ENCODE data around the gene FAM168B.

Gene FAM168B

DNA sequence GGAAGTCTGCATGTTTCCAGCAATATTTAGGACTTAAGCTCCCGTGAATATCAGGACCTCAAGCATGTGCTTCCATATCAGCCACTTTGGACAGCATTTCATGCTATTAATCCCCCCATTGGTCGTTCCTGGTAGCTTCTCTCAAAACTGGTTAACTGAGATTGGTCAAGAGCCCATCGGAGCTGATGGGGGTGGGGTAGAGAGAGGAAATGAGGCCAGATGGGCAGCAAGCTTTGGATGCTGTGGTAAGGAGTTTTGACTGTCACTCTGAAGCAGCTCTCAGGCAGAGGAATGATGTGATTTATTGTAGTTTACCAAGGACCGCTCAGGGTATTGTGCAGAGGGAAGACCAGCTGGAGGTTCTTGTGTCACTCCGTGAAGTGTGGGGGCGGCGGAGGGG is 81.8 kb downstream of the FAM168B start:
- Histone ChIP-seq H3K36me3 (replicated peaks; ENCODE audit: insufficient read depth, low read length) (no peaks in the 10 kb centered on the region), H3K4me3 (ENCODE audit: low read length) (no peak overlapping the region), H3K27me3 (replicated peaks; ENCODE audit: insufficient read depth, low read length) (no peaks in the 10 kb centered on the region), H3K4me2 (ENCODE audit: low read depth, low read length) (no peak overlapping the region), H3F3A (ENCODE audit: insufficient read depth, low read length) (no peaks in the 10 kb centered on the region), H3K9ac (ENCODE audit: low read length) (no peak overlapping the region), H3K27ac (ENCODE audit: low read length) (no peak overlapping the region), H4K20me1 (ENCODE audit: insufficient read depth, low read length) (no peaks in the 10 kb centered on the region), H3K9me3 (replicated peaks; ENCODE audit: insufficient read depth, low read length) (no peaks in the 10 kb centered on the region), H3K79me2 (ENCODE audit: low read length) (no peaks in the 10 kb centered on the region), H2AFZ (ENCODE audit: low read length) (no peak overlapping the region), H3K4me1 (ENCODE audit: low read length) (no peaks in the 10 kb centered on the region), H3K9me2 (replicated peaks; ENCODE audit: insufficient read depth, low read length) (no peaks in the 10 kb centered on the region)
- DNase-seq: no peak
- TF ChIP-seq, protein P1, sequence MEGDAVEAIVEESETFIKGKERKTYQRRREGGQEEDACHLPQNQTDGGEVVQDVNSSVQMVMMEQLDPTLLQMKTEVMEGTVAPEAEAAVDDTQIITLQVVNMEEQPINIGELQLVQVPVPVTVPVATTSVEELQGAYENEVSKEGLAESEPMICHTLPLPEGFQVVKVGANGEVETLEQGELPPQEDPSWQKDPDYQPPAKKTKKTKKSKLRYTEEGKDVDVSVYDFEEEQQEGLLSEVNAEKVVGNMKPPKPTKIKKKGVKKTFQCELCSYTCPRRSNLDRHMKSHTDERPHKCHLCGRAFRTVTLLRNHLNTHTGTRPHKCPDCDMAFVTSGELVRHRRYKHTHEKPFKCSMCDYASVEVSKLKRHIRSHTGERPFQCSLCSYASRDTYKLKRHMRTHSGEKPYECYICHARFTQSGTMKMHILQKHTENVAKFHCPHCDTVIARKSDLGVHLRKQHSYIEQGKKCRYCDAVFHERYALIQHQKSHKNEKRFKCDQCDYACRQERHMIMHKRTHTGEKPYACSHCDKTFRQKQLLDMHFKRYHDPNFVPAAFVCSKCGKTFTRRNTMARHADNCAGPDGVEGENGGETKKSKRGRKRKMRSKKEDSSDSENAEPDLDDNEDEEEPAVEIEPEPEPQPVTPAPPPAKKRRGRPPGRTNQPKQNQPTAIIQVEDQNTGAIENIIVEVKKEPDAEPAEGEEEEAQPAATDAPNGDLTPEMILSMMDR (IDR thresholded peaks at IDR 0.05; ENCODE audit: low read length): no peak
- TF ChIP-seq EZH2 (optimal IDR thresholded peaks at IDR 0.05; ENCODE audit: low read depth, low read length): no peak
- no peak for TF ChIP-seq EZH2phosphoT487 (IDR thresholded peaks at IDR 0.05; ENCODE audit: low read length)

DNA sequence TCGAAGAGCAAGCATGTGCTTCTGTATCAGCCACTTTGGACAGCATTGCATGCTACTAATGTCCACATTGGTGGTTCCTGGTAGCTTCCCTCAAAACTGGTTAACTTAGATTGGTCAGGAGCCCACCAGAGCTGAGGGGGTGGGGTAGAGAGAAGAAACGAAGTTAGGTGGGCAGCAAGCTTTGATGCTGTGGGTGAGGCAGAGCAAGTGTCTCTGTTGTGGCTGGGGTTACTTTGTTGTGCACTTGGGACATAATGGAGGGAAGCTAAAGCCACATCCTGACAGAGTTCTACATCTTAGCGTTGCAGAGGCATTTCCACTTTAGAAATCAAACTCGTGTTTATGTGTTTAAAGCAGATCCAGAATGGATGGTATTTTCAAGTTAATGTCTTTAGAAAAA is 82.7 kb downstream of the FAM168B start:
- Histone ChIP-seq H3F3A (ENCODE audit: insufficient read depth, low read length) (no peaks in the 10 kb centered on the region), H3K9me2 (replicated peaks; ENCODE audit: insufficient read depth, low read length) (no peaks in the 10 kb centered on the region), H3K4me1 (ENCODE audit: low read length) (no peaks in the 10 kb centered on the region), H3K9ac (ENCODE audit: low read length) (no peak overlapping the region), H3K4me3 (ENCODE audit: low read length) (no peak overlapping the region), H3K9me3 (replicated peaks; ENCODE audit: insufficient read depth, low read length) (no peaks in the 10 kb centered on the region), H4K20me1 (ENCODE audit: insufficient read depth, low read length) (no peaks in the 10 kb centered on the region), H3K79me2 (ENCODE audit: low read length) (no peaks in the 10 kb centered on the region), H2AFZ (ENCODE audit: low read length) (no peak overlapping the region), H3K36me3 (replicated peaks; ENCODE audit: insufficient read depth, low read length) (no peaks in the 10 kb centered on the region), H3K27me3 (replicated peaks; ENCODE audit: insufficient read depth, low read length) (no peaks in the 10 kb centered on the region), H3K27ac (ENCODE audit: low read length) (no peak overlapping the region), H3K4me2 (ENCODE audit: low read depth, low read length) (no peak overlapping the region)
- DNase-seq: no peak
- TF ChIP-seq, protein P1 (IDR thresholded peaks at IDR 0.05; ENCODE audit: low read length): no peak
- TF ChIP-seq EZH2 (optimal IDR thresholded peaks at IDR 0.05; ENCODE audit: low read depth, low read length) (no peak), EZH2phosphoT487 (IDR thresholded peaks at IDR 0.05; ENCODE audit: low read length) (no peak)

DNA sequence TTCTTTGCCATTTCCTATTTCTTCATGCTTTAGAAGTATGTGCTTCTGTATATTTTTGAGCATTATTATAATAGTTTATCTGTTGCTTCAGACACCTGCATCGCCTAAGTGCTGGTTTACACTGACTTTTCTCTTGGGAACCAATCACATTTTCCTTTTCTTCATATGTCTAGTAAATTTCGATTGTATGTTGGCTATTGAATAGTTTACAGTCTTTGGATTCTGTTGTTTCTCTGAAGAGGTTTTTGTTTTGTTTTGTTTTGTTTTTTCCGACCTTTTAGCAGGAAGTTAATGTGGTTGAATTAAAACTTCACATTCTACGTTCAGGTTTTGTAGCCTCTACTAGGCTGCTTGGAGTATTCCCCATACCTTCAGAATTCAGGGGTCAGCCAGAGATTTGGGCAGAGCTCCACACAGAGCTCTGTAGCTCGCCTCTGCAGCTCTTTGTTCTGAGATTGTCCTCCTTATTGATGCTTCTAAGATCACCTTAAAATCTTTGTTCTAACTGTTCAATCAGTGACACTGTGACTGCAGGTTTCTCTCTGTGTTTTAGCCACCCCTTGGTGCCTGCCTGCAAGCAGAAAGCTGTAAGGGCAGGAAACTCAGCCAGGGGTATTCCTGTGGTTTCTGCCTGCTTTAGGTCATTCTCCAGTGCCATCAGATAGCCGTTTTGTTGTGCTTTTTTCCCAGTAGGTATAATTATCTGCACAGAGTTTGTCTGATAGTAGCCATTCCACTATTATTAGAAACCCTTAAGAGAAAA is 83.4 kb downstream of the FAM168B start:
- Histone ChIP-seq H3K27ac (ENCODE audit: low read length) (no peak overlapping the region), H3F3A (ENCODE audit: insufficient read depth, low read length) (no peaks in the 10 kb centered on the region), H3K9ac (ENCODE audit: low read length) (no peak overlapping the region), H3K4me1 (ENCODE audit: low read length) (no peaks in the 10 kb centered on the region), H4K20me1 (ENCODE audit: insufficient read depth, low read length) (no peaks in the 10 kb centered on the region), H3K9me2 (replicated peaks; ENCODE audit: insufficient read depth, low read length) (no peaks in the 10 kb centered on the region), H3K4me3 (ENCODE audit: low read length) (no peak overlapping the region), H3K36me3 (replicated peaks; ENCODE audit: insufficient read depth, low read length) (no peaks in the 10 kb centered on the region), H3K9me3 (replicated peaks; ENCODE audit: insufficient read depth, low read length) (no peaks in the 10 kb centered on the region), H3K27me3 (replicated peaks; ENCODE audit: insufficient read depth, low read length) (no peaks in the 10 kb centered on the region), H2AFZ (ENCODE audit: low read length) (no peak overlapping the region), H3K4me2 (ENCODE audit: low read depth, low read length) (no peak overlapping the region), H3K79me2 (ENCODE audit: low read length) (no peaks in the 10 kb centered on the region)
- no peak for DNase-seq
- TF ChIP-seq, protein P1 (IDR thresholded peaks at IDR 0.05; ENCODE audit: low read length): no peak
- TF ChIP-seq EZH2phosphoT487 (IDR thresholded peaks at IDR 0.05; ENCODE audit: low read length): no peak
- no peak for TF ChIP-seq EZH2 (optimal IDR thresholded peaks at IDR 0.05; ENCODE audit: low read depth, low read length)

Measured in MM.1S (cell line).